Thyroid gland (tissue), 4 donors: ENCODE measurements around the gene DLG1. TPM values are rescaled to one million over a fixed set of nuclear protein-coding genes. Genes with fewer than 3 reads are reported as not detected.

Source experiments
- DNase-seq, 2 donors: peaks; one replicate each; pipeline ENCODE4 v3.0.0-alpha.2; 2019
- H3K27ac ChIP-seq, 3 donors: fragments of 200-600 bp; sonication (generic); 1 replicate in 2 of 3; 2 replicates in 1 of 3; pipeline ENCODE4 v1.5.1; 2016 to 2019; ENCODE audit warnings: mild to moderate bottlenecking in 1 of 3, moderate library complexity in 1 of 3
- H3K27me3 ChIP-seq: fragments of 200-600 bp; sonication (generic); one replicate; pipeline ENCODE4 v1.5.1; 2019
- H3K36me3 ChIP-seq, 2 donors: fragments of 200-600 bp; sonication (generic); one replicate each; pipeline ENCODE4 v1.5.1; 2016 to 2019
- H3K4me1 ChIP-seq, 2 donors: fragments of 200-600 bp; sonication (generic); one replicate each; pipeline ENCODE4 v1.5.1; 2017 to 2019
- H3K4me3 ChIP-seq, 3 donors: fragments of 200-600 bp; sonication (generic); replicated peaks in 1 of 3; 1 replicate in 2 of 3; 2 replicates in 1 of 3; pipeline ENCODE4 v1.5.1; 2016; ENCODE audit warnings: mild to moderate bottlenecking in 1 of 3
- H3K9me3 ChIP-seq: fragments of 200-600 bp; sonication (generic); one replicate; pipeline ENCODE4 v1.5.1; 2017
- CTCF ChIP-seq, 6 experiments: fragments of 200-600 bp in 3 of 6; fragments of 450-650 bp in 3 of 6; sonication (generic) in 3 of 6; IDR thresholded peaks; one replicate each; pipeline ENCODE4 v1.5.1; 2016 to 2019; ENCODE audit warnings: antibody characterized with exemption in 6 of 6, mild to moderate bottlenecking in 2 of 6, inconsistent platforms in 1 of 6, moderate library complexity in 1 of 6
- POLR2A ChIP-seq, 2 donors: fragments of 450-650 bp; IDR thresholded peaks; one replicate each; pipeline ENCODE4 v1.6.1; 2017; ENCODE audit warnings: antibody characterized with exemption in 2 of 2, mild to moderate bottlenecking in 2 of 2, moderate library complexity in 1 of 2
- WGBS, 2 donors: methylation state at CpG; one replicate each; pipeline ENCODE4 v1.1.5; 2017; 5-methylcytosine and 5-hydroxymethylcytosine counted together
- intact Hi-C: fragments of 100-400 bp; cut with DNase I; formaldehyde crosslinking; loops from one replicate; pipeline ENCODE4 v1.15.1; 2023
- total RNA-seq, 4 donors: library from RNA; depleted of rRNA; stranded (reverse); fragments of >200 nt; gene quantifications; one replicate each; pipeline ENCODE4 v1.2.3, GENCODE V29; 2016

Gene DLG1
- total RNA-seq, 4 donors from 2014 or later = 111 to 233 (median 174) TPM

- Histone ChIP-seq H3K36me3 (no peaks in the 10 kb centered on the region), H3K27ac (no peak overlapping the region), H3K4me3 (no peak overlapping the region), H3K4me1 (peaks cover 0 to 6% of the 10 kb centered on the region in 2 donors), H3K9me3 (no peaks in the 10 kb centered on the region), H3K27me3 (no peaks in the 10 kb centered on the region)
- DNase-seq = no peak
- intact Hi-C loops = no loop called here
- WGBS, 2 donors = 84 to 89% methylated on average over 10 of the region's 10 CpGs
- TF ChIP-seq CTCF (IDR thresholded peaks at IDR 0.05) = no peak
- no peak for TF ChIP-seq POLR2A (IDR thresholded peaks at IDR 0.05)
Observed at GRCh38 chr3:197343656-197344408, 45.4 kb upstream of the DLG1 start.

GRCh38 chr3:197343111-197343510, 44.7 kb upstream of the DLG1 start:
- H3K36me3 ChIP-seq = no peaks in the 10 kb centered on the region
- DNase-seq = no peak
- H3K4me3 ChIP-seq = no peak overlapping the region
- H3K27me3 ChIP-seq = no peaks in the 10 kb centered on the region
- H3K4me1 ChIP-seq = peaks cover 0 to 6% of the 10 kb centered on the region in 2 donors
- H3K9me3 ChIP-seq = no peaks in the 10 kb centered on the region
- no peak overlapping the region for H3K27ac ChIP-seq
- TF ChIP-seq CTCF (IDR thresholded peaks at IDR 0.05) (no peak), POLR2A (IDR thresholded peaks at IDR 0.05) (no peak)
- intact Hi-C loops = no loop called here
- 95 to 98% methylated on average over 6 of the region's 6 CpGs for WGBS, 2 donors

- Histone ChIP-seq H3K4me3 (no peak overlapping the region), H3K9me3 (no peaks in the 10 kb centered on the region), H3K27ac (no peak overlapping the region), H3K36me3 (no peaks in the 10 kb centered on the region), H3K27me3 (no peaks in the 10 kb centered on the region), H3K4me1 (peaks cover 0 to 9% of the 10 kb centered on the region in 2 donors)
- no peak for TF ChIP-seq POLR2A (IDR thresholded peaks at IDR 0.05)
- no peak for TF ChIP-seq CTCF (IDR thresholded peaks at IDR 0.05)
- intact Hi-C loops = no loop called here
- DNase-seq = no peak
Observed at GRCh38 chr3:197340521-197340871, 42.1 kb upstream of the DLG1 start.

GRCh38 chr3:197339841-197340520, 41.6 kb upstream of the DLG1 start:
- Histone ChIP-seq H3K4me1 (peaks cover 4 to 15% of the 10 kb centered on the region in 2 donors), H3K9me3 (no peaks in the 10 kb centered on the region), H3K27ac (no peak overlapping the region), H3K4me3 (no peak overlapping the region), H3K36me3 (no peaks in the 10 kb centered on the region), H3K27me3 (no peaks in the 10 kb centered on the region)
- TF ChIP-seq CTCF (IDR thresholded peaks at IDR 0.05) (no peak), POLR2A (IDR thresholded peaks at IDR 0.05) (no peak)
- DNase-seq = no peak
- intact Hi-C loops = no loop called here
- WGBS, 2 donors = 66 to 67% methylated on average over 12 of the region's 12 CpGs

- intact Hi-C loops = no loop called here
- peaks cover 10 to 24% of the 10 kb centered on the region in 2 donors for H3K4me1 ChIP-seq
- no peak for DNase-seq
- no peak overlapping the region for H3K4me3 ChIP-seq
- H3K9me3 ChIP-seq = no peaks in the 10 kb centered on the region
- no peak for TF ChIP-seq CTCF (IDR thresholded peaks at IDR 0.05)
- no peak for TF ChIP-seq POLR2A (IDR thresholded peaks at IDR 0.05)
- H3K36me3 ChIP-seq = no peaks in the 10 kb centered on the region
- no peak overlapping the region for H3K27ac ChIP-seq
- 79 to 90% methylated on average over 6 of the region's 6 CpGs for WGBS, 2 donors
- no peaks in the 10 kb centered on the region for H3K27me3 ChIP-seq
Observed at GRCh38 chr3:197338586-197338985, 40.2 kb upstream of the DLG1 start.
